Fibroblast of lung (primary cell): Measurements from ENCODE around the gene PGPEP1.

Experiments
- CTCF ChIP-seq, 2 donors: IDR thresholded peaks in 1 of 2; conservative IDR thresholded peaks in 1 of 2; 1 replicate in 1 of 2; 2 replicates in 1 of 2; pipeline ENCODE4 v1.5.1; 2011 to 2012; ENCODE audit warnings: low read length in 2 of 2, control low read depth in 1 of 2, inconsistent platforms in 1 of 2, low read depth in 1 of 2, mild to moderate bottlenecking in 1 of 2
- EZH2 ChIP-seq: IDR thresholded peaks from 2 replicates; pipeline ENCODE4 v1.5.1; 2012; ENCODE audit warnings: low read length, control low read depth, mild to moderate bottlenecking; ENCODE audit errors: missing control alignments

GRCh38 chr19:18362934-18363542 is 22.6 kb downstream of the PGPEP1 start:
- no peak for TF ChIP-seq CTCF (conservative IDR thresholded peaks at IDR 0.05 in 1 of 2, IDR thresholded peaks at IDR 0.05 in 1 of 2; ENCODE audit: low read depth in 1 of 2, low read length in 2 of 2)
- TF ChIP-seq EZH2, result no peak
